Lower leg skin (tissue), 3 donors: ENCODE data around the gene FDXACB1.

Experiments
- CTCF ChIP-seq, 3 donors: fragments of 450-650 bp; IDR thresholded peaks; one replicate each; pipeline ENCODE4 v1.5.1; 2016; ENCODE audit warnings: antibody characterized with exemption in 3 of 3, mild to moderate bottlenecking in 3 of 3, moderate library complexity in 2 of 3
- POLR2A ChIP-seq, 2 donors: fragments of 450-650 bp; IDR thresholded peaks; one replicate each; pipeline ENCODE4 v1.6.1; 2016 to 2017; ENCODE audit warnings: antibody characterized with exemption in 2 of 2, mild to moderate bottlenecking in 1 of 2, moderate library complexity in 1 of 2

DNA sequence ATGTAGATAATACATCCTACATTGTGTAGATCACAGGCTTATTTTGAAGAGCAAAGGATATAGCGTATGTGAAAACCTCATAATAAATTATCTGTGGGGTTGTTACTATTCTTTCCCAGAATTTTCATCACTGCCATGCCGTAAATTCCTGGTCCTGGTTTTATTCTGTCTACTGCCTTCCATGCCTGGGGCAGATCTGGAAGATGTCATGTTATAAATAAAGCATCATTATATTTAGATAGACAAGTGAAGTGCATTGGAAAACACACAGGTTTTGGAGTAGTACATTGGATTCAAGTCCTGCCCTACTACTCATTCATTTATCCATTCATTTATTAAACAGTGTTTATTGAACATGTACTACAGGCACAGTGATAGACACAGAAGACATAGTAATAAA lies 41.9 kb upstream of the FDXACB1 start:
- TF ChIP-seq POLR2A (IDR thresholded peaks at IDR 0.05) = no peak
- TF ChIP-seq CTCF (IDR thresholded peaks at IDR 0.05) = no peak
